NCI-H2107 (cell line): ENCODE measurements around the gene FAM118A.
"Not testable (repeated sequence)": the region's sequence is repeated elsewhere in the genome, so short reads cannot be mapped to it uniquely, and the experiment has no call there.

Experiments used
- DNase-seq: peaks from one replicate; lab custom pipeline; 2025; lab: John Stamatoyannopoulos, UW

The FAM118A gene

GRCh38 chr22:45331486-45331885, 21.8 kb downstream of the FAM118A start:
- DNase-seq: no peak

- no peak for DNase-seq
These were observed 22.3 kb downstream of the FAM118A start for GRCh38 chr22:45332001-45332400.

DNA sequence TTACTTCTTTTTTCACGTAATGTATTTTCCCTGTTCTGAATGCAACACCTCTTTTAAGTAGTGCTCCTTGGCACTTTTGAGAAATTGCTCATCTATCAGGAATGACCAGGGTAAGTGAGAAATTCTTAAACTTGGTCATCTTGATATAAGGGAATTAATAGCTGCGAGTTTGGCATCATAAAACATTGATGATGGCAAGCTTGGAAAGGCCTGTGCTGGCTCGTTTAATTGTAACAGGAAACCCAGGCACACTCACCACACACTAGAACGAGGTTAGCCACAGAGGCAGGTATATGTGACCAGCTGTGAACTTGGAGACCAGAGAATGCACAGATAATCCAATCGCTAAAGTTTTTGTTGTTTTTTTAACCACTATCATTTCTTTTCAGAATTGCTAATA, 24.3 kb downstream of the FAM118A start:
- DNase-seq: no peak

DNA sequence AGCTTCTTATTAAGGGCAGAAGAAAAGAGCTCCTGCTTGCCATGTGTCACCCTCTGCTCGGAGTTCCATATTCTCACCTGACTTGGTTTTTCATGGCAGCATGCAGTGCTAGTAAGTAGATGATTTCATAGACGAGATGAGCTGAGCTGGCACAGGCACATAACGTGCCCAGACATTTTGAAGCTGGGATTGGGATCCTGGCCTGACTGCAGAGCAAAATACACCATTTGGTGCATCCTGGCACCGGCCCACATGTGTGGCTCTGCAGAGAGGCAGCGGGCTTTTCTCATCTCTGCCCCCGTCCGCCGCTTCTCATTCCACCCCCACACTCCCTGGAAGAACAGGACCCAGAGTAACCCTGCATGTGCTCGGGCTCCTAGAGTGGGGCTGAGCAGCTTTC, 24.8 kb downstream of the FAM118A start:
- no peak for DNase-seq

DNA sequence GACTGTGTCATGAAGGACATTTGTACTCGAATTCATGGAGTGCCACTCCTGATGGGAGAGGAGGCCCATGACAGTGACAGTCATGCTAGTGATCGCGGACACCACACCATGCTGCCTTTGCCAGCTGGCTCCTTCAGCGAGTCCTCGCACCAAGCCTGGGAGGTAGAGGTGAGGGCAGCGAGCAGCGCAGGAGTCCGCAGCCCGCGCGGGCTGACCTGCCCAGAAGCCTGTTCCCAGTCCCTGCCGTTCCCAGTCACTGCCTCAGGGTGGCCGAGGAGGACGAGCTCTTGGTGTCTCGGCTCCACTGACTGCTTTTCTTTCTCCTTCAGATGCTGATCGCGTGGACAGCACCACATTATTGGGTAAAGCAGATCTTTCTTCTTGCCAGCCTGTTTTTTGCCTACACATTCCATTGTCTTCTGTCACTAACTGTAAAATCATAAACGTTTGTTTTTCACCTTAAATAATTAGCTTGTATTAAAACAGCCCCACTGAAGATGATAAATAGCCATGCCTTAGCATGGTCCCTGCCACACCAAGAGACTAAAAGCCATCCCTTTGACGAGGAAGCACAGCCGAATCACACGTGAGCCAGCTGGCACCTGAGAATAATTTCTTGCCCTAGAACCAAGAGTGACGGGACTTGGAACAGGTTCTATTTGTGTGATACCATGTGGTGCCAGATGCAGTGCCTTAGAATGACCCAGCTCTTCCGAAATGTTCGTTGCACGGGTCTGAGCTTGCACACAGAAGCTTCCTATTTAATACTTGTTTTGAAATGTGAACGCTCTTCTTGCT, 25.5 kb downstream of the FAM118A start:
- no peak for DNase-seq

- DNase-seq: no peak
These were observed 26.3 kb downstream of the FAM118A start for GRCh38 chr22:45335854-45336522.

DNA sequence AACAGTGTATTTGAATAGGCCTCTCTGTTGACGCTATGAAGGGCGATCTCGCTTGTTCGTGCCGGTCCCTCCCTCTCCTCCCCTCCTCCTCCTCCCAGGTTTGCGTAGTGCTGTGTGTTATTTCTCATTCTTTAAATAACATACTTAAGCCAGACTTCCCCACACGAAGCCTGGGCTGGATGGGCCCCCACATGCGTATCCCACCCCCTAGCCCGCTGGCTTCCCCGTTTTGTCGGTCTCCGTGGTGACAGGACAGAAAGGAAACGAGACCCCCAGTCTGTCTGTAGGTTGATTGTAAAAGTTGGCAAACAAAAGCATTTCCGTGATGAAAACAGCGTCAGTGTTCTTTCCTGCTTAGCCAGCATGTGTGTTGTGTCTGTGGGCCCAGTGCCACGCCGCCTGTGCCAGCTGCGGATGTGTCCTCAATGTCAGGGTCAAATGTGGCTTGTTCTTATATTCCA, 27.3 kb downstream of the FAM118A start:
- no peak for DNase-seq

DNA sequence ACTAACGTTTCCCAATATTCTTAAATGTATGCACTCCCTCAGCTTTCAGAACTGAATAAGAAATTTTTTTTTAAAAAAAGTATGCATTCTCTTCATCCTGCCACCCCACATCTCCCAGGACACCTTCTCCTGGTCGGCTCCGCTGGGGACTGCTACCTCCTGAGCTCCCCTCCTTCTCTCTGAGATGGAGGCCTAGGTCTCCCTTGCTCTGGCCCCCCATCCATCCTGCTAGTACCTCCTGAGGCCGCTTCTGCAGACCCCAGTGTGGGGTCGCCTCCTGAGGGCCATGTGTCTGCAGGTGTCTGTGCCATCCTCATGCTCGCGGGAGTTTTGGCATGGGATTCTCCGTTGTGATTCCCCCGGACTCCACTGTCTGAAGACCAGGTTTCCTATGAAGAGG, 27.8 kb downstream of the FAM118A start:
- no peak for DNase-seq

GRCh38 chr22:45338795-45339194, 29.1 kb downstream of the FAM118A start:
- DNase-seq: no peak

GRCh38 chr22:45340323-45340722, 30.6 kb downstream of the FAM118A start:
- no peak for DNase-seq

DNA sequence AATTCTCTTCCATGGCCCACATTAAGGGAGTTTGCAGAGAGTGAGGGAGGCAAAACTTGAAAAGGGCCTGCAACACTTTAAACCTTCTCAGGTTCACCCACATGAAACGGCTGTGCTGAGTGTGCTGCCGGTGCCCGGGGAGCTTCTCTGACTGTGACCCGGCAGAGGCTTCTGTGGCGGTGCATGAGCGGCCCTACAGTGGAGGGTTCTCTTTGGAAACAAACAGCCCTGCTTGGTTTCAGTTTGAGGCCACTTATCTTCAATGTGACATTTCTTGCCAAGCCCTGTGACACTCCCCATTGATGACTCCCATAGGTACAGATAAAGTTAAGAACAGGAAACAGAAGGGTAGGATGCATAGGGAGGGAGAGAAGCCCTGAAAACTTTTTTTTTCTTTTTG, 31.8 kb downstream of the FAM118A start:
- DNase-seq: no peak

DNA sequence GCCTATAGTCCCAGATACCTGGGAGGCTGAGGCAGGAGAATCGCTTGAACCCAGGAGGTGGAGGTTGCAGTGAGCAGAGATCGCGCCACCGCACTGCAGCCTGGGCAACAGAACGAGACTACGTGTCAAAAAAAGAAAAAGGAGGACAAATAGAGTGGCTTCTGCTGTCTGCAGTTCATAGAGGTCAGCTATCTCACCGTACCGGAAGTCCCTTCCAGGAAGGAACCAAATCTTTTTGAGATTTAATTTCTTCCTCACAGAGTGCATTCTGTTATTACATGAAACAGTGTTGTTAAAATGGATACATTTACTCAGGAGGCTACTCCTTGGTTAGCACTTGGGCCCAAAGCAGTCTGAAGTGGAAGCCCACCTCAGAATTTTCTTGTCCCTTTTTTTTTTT, 33.4 kb downstream of the FAM118A start:
- no peak for DNase-seq

DNA sequence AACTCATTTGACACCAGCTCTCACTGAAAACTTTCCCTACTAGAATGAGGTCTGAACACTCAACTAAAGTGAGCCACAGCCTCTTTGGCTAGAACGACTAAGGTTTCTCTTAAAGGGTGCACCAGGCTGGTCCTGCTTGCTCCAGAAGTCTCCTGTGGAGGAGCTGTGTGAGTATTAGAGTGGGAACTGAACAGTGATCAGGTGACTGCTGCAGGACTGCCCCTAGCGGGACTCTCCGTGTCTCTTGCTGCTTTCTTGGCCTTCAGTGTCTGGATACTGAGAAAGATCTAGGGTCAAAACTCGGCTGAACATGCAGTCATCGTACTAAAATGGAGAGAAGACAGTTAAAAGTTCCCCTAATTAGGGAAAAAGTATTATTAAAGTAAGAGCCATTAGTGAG, 34.6 kb downstream of the FAM118A start:
- DNase-seq: no peak

DNA sequence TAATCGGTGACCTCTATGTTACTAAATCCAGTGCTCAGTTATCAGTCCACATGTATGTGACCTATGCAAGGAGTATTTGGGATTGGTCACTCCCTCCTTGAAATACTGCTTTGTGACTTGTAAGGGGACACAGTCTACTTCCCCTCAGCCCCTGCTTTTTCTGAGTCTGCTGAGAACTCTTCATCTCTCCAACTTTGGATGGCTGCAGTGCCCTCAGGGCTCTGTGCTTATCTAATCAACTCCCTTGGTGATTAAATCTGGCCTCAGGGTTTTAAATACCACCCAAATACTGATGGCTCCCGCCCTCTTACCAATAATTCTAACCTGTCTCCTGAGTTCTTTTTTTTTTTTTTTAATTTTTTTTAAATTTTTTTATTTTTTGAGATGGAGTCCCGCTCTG, 40.2 kb downstream of the FAM118A start:
- DNase-seq: no peak

GRCh38 chr22:45351956-45352355, 42.2 kb downstream of the FAM118A start:
- DNase-seq: no peak

GRCh38 chr22:45352757-45353156, 43.0 kb downstream of the FAM118A start:
- not testable (repeated sequence) for DNase-seq

DNA sequence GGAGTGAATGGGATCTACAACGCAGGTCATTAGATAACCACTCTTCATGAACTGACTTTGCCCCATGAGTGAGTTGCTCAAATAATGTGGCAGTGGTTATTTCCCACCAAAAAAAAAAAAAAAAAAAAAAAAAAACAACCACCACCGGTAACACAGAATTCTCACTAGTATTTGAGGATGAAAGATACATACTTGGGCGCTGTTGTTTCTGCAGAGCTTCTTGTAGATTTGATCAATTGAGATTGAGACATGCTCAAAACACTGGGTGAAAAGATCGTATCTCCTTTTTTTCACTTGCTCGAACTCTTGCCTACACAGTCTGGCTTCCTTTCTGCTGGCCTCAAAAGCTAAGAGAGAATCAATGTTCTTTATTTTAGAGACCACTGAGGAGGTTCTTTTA, 44.1 kb downstream of the FAM118A start:
- no peak for DNase-seq

- no peak for DNase-seq
These were observed 47.8 kb downstream of the FAM118A start for GRCh38 chr22:45357490-45357889.

- DNase-seq: no peak
These were observed 48.4 kb downstream of the FAM118A start for GRCh38 chr22:45358127-45358526.

DNA sequence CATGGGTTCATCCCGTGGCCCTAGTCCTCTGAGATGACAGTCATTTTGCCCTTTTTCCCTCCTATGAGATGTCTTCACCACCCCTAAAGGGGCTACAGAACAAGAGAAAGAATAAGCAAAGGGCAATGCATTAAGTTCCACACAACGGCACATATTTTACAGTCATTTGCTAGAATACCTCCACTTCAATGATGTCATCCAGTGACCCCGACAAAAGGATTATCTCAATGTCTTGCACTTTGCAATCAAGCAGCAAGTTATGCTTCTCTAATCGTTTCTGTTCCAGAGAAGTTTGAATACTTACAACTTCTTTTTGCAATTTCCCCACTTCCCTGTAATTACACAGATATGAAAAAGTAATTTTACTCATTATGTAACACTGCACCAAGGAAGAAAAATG, 49.9 kb downstream of the FAM118A start:
- DNase-seq: no peak

DNA sequence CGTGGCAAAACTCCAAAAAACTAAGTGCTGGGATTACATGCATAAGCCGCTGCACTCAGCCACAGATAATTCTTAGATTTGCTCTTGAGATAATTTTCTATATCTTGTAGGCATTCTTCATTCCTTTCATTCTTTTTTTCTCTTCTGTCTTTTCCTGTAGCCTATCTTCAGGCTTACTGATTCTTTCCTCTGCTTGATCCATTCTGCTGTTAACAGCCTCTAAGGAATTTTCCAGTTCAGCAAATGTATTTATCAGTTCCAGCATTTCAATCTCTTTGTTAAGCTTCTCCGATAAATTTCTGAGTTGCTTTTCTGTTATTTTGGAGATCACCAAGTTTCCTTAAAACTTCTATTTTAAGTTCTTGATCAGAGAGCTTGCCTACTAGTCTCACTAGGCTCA, 57.0 kb downstream of the FAM118A start:
- no peak for DNase-seq

DNA sequence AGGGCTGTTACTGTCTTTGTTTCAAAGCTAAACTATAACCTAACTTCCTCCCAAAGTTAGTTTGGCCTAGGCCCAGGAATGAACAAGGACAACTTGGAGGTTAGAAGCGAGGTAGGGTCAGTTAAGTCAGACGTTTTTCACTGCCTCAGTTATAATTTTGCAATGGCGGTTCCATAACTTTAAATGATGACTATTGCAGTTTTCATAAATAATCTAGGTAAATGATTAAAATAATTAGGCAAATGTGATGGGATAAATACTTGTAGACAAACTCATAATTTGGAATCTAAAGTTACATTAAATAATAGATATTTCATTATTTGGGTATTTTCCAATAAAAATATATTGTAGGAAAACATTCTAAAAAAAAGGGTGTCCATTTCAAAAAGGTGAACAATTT, 63.9 kb downstream of the FAM118A start:
- not testable (repeated sequence) for DNase-seq

- no peak for DNase-seq
These were observed 66.3 kb downstream of the FAM118A start for GRCh38 chr22:45376009-45376408.

DNA sequence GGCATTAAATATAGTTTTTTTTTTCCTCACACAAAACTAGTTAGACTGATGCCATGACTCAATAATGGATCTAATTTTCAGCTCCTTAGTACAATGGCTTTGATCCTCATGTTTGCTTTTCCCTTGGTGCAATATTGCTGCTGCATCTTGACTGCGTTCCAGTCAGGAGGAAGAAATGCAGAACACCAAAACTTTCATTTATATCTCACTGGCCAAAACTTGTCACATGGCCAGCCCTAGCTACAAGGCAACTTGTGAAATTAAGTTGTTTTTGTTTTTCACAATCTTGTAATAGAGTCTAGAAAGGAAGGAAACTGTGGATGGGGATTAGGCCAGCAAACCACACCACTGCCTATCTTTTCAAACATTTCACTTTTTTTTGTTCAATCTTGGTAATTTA, 67.0 kb downstream of the FAM118A start:
- DNase-seq: no peak
